ENCODE results near the gene PROB1. TPM values are rescaled to one million over a fixed set of nuclear protein-coding genes. Genes with fewer than 3 reads are reported as not detected.

The PROB1 gene
- total and polyA plus RNA-seq, 2 of the 8 experiments (the other 6 are each of a cell fraction or from before 2014, with no cell fraction given) = 0.89 to 3.1 TPM

- TF ChIP-seq CEBPB (IDR thresholded peaks at IDR 0.05; ENCODE audit: low read depth, low read length) (no peak), GABPA (IDR thresholded peaks at IDR 0.05; ENCODE audit: borderline replicate concordance, insufficient read depth, low read length) (no peak), JUN (IDR thresholded peaks at IDR 0.05; ENCODE audit: low read depth, low read length) (no peak), TAF1 (IDR thresholded peaks at IDR 0.05; ENCODE audit: low read depth, low read length) (no peak), BCL11A (IDR thresholded peaks at IDR 0.05; ENCODE audit: low read depth in 2 of 2, low read length in 2 of 2) (no peak), YY1 (IDR thresholded peaks at IDR 0.05; ENCODE audit: low read depth, low read length) (no peak)
These were observed 20.4 kb upstream of the PROB1 start (continued) for GRCh38 chr5:139415221-139415861.
